Ishikawa (cell line): Measurements from ENCODE around the gene DOCK1.

Experiments
- CEBPB ChIP-seq: IDR thresholded peaks from 2 replicates; pipeline ENCODE4 v1.6.1; 2012
- CREB1 ChIP-seq: IDR thresholded peaks from 2 replicates; pipeline ENCODE4 v1.6.1; 2012; ENCODE audit warnings: low read depth
- EGR1 ChIP-seq: IDR thresholded peaks from 2 replicates; pipeline ENCODE4 v1.6.1; 2012
- EP300 ChIP-seq: IDR thresholded peaks from 2 replicates; pipeline ENCODE4 v1.6.1; 2012; ENCODE audit warnings: borderline replicate concordance
- MAX ChIP-seq: IDR thresholded peaks from 2 replicates; pipeline ENCODE4 v1.6.1; 2012
- RAD21 ChIP-seq: IDR thresholded peaks from 2 replicates; pipeline ENCODE4 v1.6.1; 2012; ENCODE audit warnings: low read depth
- TAF1 ChIP-seq: IDR thresholded peaks from 2 replicates; pipeline ENCODE4 v1.6.1; 2012; ENCODE audit warnings: low read depth, mild to moderate bottlenecking
- USF1 ChIP-seq: IDR thresholded peaks from 2 replicates; pipeline ENCODE4 v1.6.1; 2012
- YY1 ChIP-seq: IDR thresholded peaks from 2 replicates; pipeline ENCODE4 v1.6.1; 2012; ENCODE audit warnings: low read depth

- TF ChIP-seq MAX: no peak
- no peak for TF ChIP-seq CEBPB
- TF ChIP-seq TAF1: no peak
- no peak for TF ChIP-seq EP300
- TF ChIP-seq USF1: no peak
- no peak for TF ChIP-seq EGR1
- TF ChIP-seq YY1: no peak
- TF ChIP-seq CREB1: no peak
- TF ChIP-seq RAD21: no peak
Observed at GRCh38 chr10:127293640-127294039, 388.4 kb downstream of the DOCK1 start.
